ENCODE results near the gene PTX4.
A peak's percentile ranks its signal among the peaks of the same experiment; 100 is the strongest.
"Not testable (repeated sequence)": the region's sequence is repeated elsewhere in the genome, so short reads cannot be mapped to it uniquely, and the experiment has no call there.

The PTX4 gene

GRCh38 chr16:1474796-1475551, 13.8 kb downstream of the PTX4 start, which contains the start of gene CLCN7:
TSS of gene CLCN7 (minus strand) at chr16:1475028. CDS start at chr16:1474974, 54 bp downstream.
- peaks cover 18% of the 10 kb centered on the region for H3K4me1 ChIP-seq (ENCODE audit: control insufficient read depth, insufficient read depth, low read length, poor library complexity, severe bottlenecking)
- peak within 1 kb of the TSS; percentile 66 for H3K4me3 ChIP-seq (ENCODE audit: extremely low read depth, insufficient read depth, low read length, poor library complexity, severe bottlenecking)
- peaks cover 7% of the 10 kb centered on the region for H3K9me3 ChIP-seq (ENCODE audit: control insufficient read depth, low read length)
- 3% methylated on average over 77 to 79 of the region's 99 CpGs for WGBS, 2 experiments (ENCODE audit: insufficient coverage in 2 of 2)
- H3K27ac ChIP-seq (ENCODE audit: low read depth, low read length, severe bottlenecking): peak within 1 kb of the TSS; percentile 81
- peaks cover 5% of the 10 kb centered on the region for H3K36me3 ChIP-seq (ENCODE audit: control insufficient read depth, insufficient read depth, low read length)

DNA sequence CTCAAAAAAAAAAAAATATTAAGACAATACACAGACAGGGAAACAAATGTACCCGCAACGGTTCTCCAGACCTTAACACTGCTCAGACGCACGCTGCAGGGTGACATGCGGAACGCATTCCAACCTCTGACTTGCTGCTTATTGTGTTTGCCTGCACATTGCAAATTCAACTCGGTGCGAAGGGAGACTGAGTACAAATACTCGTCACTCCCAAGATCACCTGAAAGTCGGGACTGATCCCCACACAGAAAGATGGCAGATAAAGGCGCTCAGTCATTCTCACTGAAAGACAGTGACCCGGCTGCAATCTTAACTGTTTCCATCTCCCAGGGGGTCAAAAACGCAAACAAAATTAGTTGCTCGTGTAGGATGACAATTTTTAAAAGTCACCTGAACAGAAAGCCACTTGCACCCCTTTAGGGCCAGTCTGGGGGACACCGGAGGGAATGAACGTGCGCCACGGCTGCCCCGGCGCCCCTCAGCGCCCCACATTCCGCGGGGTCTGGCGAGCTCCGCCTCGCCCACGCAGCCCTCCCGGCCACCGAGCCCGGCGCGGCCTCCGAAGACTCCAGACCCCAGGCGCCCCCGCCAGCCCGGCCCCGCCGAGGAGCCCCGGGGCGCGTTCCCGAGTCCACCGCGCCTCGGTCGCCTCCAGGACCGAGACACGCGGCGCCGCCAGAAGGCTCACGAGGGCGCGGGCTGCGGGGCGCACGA, 14.5 kb downstream of the PTX4 start:
- Histone ChIP-seq H3K36me3 (ENCODE audit: control insufficient read depth, insufficient read depth, low read length) (peaks cover 5% of the 10 kb centered on the region), H3K4me1 (ENCODE audit: control insufficient read depth, insufficient read depth, low read length, poor library complexity, severe bottlenecking) (peaks cover 18% of the 10 kb centered on the region), H3K9me3 (ENCODE audit: control insufficient read depth, low read length) (peaks cover 7% of the 10 kb centered on the region), H3K4me3 (ENCODE audit: extremely low read depth, insufficient read depth, low read length, poor library complexity, severe bottlenecking) (peak overlapping the region; percentile 66), H3K27ac (ENCODE audit: low read depth, low read length, severe bottlenecking) (peak overlapping the region; percentile 81)
- 13 to 15% methylated on average over 50 to 53 of the region's 57 CpGs for WGBS, 2 experiments (ENCODE audit: insufficient coverage in 2 of 2)

GRCh38 chr16:1472974-1473373, 15.8 kb downstream of the PTX4 start:
- 75 to 90% methylated on average over 1 to 2 of the region's 3 CpGs for WGBS, 2 experiments (ENCODE audit: insufficient coverage in 2 of 2)
- peaks cover 7% of the 10 kb centered on the region for H3K9me3 ChIP-seq (ENCODE audit: control insufficient read depth, low read length)
- H3K4me1 ChIP-seq (ENCODE audit: control insufficient read depth, insufficient read depth, low read length, poor library complexity, severe bottlenecking): peaks cover 18% of the 10 kb centered on the region
- H3K27ac ChIP-seq (ENCODE audit: low read depth, low read length, severe bottlenecking): no peak overlapping the region
- H3K36me3 ChIP-seq (ENCODE audit: control insufficient read depth, insufficient read depth, low read length): peaks cover 5% of the 10 kb centered on the region
- H3K4me3 ChIP-seq (ENCODE audit: extremely low read depth, insufficient read depth, low read length, poor library complexity, severe bottlenecking): no peak overlapping the region

DNA sequence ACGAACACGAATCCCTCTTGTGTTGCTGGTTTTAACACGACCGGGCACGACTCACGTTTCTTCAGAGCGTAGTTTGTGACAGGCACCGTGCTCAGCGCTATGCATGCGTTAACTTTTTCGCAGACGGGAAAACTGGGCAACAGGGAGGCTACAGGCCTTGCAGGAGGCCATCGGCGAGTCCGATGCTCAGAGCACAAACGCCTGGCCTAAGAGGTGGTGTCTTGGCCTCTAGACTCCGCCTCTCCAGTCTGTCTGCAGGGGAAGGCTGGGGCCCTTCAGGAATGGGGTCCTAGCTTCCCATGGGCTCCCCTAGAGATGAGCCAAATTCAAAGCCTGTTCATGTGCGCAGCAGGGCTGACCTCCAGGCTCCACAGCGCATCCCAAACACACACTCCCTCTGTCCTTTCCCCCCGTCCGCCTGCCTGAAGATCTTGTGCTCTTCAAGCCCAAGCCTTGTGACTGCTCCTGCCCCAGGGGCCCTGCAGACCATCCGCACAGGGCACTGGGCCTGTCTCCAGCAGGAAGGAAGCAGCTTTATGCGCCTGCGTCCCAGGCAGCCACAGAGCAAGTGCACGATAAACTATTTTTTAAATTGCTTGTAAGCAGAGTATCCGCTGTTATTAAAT, 17.1 kb downstream of the PTX4 start:
- Histone ChIP-seq H3K4me1 (ENCODE audit: control insufficient read depth, insufficient read depth, low read length, poor library complexity, severe bottlenecking) (peaks cover 18% of the 10 kb centered on the region), H3K9me3 (ENCODE audit: control insufficient read depth, low read length) (no peaks in the 10 kb centered on the region), H3K27ac (ENCODE audit: low read depth, low read length, severe bottlenecking) (no peak overlapping the region), H3K36me3 (ENCODE audit: control insufficient read depth, insufficient read depth, low read length) (peaks cover 5% of the 10 kb centered on the region), H3K4me3 (ENCODE audit: extremely low read depth, insufficient read depth, low read length, poor library complexity, severe bottlenecking) (no peak overlapping the region)
- 96 to 97% methylated on average over 24 to 26 of the region's 26 CpGs for WGBS, 2 experiments (ENCODE audit: insufficient coverage in 2 of 2)

DNA sequence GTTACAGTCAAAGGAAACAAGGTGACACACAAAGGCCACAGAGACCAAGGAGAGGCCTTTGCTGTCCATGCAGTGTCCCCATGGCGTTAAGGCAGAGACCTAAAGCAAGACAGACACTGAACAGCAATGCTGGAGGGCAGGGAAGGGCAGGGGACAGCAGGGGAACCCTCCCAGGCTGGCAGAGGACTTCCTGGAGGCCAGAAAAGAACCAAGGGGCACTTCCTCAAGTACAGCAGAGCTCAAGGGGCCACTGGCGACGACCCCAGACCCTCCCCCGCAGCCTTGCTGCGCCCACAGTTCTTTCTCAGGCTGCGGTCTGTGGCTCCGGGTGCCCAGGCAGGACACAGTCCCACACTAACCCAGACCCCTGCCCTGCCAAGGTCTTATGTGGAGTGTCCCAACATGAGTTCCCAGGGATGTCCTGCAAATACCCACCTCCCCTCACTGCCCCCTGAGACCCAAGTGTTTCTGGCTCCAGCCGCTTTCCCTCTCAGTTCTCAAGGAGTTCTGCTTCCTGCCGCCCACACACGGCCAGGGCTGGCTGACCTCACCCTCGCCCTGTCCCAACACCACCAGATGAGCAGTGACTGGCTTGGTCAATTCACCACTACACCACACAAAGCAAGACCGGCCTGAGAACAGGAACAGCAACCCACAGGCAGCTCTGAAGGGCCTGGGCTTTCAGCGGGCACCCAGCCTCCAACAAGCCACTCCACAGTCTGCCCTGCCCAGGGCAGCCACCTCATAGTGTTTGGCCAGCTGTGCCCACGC, 18.1 kb downstream of the PTX4 start:
- peaks cover 5% of the 10 kb centered on the region for H3K36me3 ChIP-seq (ENCODE audit: control insufficient read depth, insufficient read depth, low read length)
- no peaks in the 10 kb centered on the region for H3K9me3 ChIP-seq (ENCODE audit: control insufficient read depth, low read length)
- no peak overlapping the region for H3K4me3 ChIP-seq (ENCODE audit: extremely low read depth, insufficient read depth, low read length, poor library complexity, severe bottlenecking)
- peak overlapping the region; percentile 65 for H3K27ac ChIP-seq (ENCODE audit: low read depth, low read length, severe bottlenecking)
- 88 to 89% methylated on average over 10 to 13 of the region's 14 CpGs for WGBS, 2 experiments (ENCODE audit: insufficient coverage in 2 of 2)
- H3K4me1 ChIP-seq (ENCODE audit: control insufficient read depth, insufficient read depth, low read length, poor library complexity, severe bottlenecking): peaks cover 18% of the 10 kb centered on the region

DNA sequence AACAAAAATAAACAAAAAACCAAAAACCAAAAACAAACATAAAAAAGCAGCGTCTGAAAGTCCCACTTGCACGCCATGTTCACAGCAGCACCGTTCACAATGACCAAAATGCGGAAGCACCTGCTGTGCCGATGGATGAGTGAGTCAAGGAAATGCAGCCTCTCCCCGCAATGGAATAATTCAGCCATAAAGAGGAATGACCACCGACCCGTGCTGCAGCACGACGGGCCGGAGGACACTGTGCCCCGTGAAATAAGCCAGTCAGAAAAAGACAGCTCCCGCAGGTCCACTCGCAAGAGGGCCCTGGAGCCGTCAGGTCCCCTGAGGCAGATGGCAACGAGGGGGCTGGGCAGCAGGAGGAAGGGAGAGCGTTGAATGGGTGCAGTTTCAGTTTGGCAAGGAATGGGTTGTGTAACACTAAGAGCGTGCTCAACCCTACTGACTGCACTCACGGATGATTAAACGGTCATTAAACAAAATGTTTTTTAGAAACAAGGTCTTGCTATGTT, 19.0 kb downstream of the PTX4 start:
- H3K36me3 ChIP-seq (ENCODE audit: control insufficient read depth, insufficient read depth, low read length): peaks cover 5% of the 10 kb centered on the region
- H3K4me3 ChIP-seq (ENCODE audit: extremely low read depth, insufficient read depth, low read length, poor library complexity, severe bottlenecking): no peak overlapping the region
- H3K4me1 ChIP-seq (ENCODE audit: control insufficient read depth, insufficient read depth, low read length, poor library complexity, severe bottlenecking): peaks cover 18% of the 10 kb centered on the region
- no peak overlapping the region for H3K27ac ChIP-seq (ENCODE audit: low read depth, low read length, severe bottlenecking)
- 89 to 92% methylated on average over 19 to 20 of the region's 20 CpGs for WGBS, 2 experiments (ENCODE audit: insufficient coverage in 2 of 2)
- no peaks in the 10 kb centered on the region for H3K9me3 ChIP-seq (ENCODE audit: control insufficient read depth, low read length)

DNA sequence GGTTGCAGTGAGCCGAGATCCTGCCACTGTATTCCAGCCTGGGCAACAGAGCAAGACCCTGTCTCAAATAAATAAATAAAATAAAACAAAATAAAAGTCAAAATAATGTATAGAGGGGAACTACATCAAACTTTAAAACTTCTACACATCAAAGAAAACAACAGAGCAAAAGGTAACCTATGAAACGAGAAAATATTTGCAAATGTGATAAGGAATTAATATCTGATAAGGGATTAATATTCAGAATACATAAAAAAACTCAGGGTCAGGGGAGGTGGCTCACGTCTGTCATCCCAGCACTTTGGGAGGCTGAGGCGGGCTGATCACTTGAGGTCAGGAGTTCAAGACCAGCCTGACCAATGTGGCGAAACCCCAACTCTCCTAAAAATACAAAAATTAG, 19.6 kb downstream of the PTX4 start:
- not testable (repeated sequence) for H3K36me3 ChIP-seq (ENCODE audit: control insufficient read depth, insufficient read depth, low read length); H3K9me3 ChIP-seq (ENCODE audit: control insufficient read depth, low read length); H3K4me3 ChIP-seq (ENCODE audit: extremely low read depth, insufficient read depth, low read length, poor library complexity, severe bottlenecking); H3K27ac ChIP-seq (ENCODE audit: low read depth, low read length, severe bottlenecking)
- peaks cover 18% of the 10 kb centered on the region for H3K4me1 ChIP-seq (ENCODE audit: control insufficient read depth, insufficient read depth, low read length, poor library complexity, severe bottlenecking)
- 76 to 83% methylated on average over 3 of the region's 5 CpGs for WGBS, 2 experiments (ENCODE audit: insufficient coverage in 2 of 2)

- H3K4me3 ChIP-seq (ENCODE audit: extremely low read depth, insufficient read depth, low read length, poor library complexity, severe bottlenecking): no peak overlapping the region
- 90 to 95% methylated on average over 15 to 22 of the region's 22 CpGs for WGBS, 2 experiments (ENCODE audit: insufficient coverage in 2 of 2)
- peaks cover 12% of the 10 kb centered on the region for H3K36me3 ChIP-seq (ENCODE audit: control insufficient read depth, insufficient read depth, low read length)
- H3K27ac ChIP-seq (ENCODE audit: low read depth, low read length, severe bottlenecking): no peak overlapping the region
- no peaks in the 10 kb centered on the region for H3K9me3 ChIP-seq (ENCODE audit: control insufficient read depth, low read length)
- H3K4me1 ChIP-seq (ENCODE audit: control insufficient read depth, insufficient read depth, low read length, poor library complexity, severe bottlenecking): peaks cover 18% of the 10 kb centered on the region
Measured at GRCh38 chr16:1468426-1468810, 20.3 kb downstream of the PTX4 start.

DNA sequence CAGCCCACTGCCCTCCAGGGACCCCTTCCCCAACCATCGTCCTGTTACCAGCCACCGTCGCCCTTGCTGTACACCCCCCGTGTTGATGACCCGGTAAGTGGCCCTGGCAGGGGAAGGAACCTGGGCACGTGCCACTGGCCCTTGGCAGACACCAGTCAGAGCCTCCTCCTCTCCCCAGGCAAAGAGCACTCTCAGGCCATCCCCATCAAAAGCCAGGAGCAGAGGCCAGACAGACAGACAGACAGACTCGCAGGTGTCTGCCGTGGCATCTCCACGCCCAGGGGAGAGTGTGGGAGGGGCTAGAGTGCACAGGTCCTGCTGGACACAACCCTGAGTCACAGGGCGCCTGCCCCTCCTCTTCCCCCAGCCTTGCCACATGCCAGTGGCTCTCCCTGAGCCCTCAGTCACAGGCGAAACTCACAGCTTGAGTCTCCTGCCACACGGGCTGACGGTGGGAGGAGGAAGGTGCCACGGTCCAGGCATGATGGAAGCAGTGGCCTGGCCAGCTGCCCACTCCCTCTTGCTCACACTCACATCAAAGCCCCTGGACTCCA, 21.7 kb downstream of the PTX4 start:
- H3K36me3 ChIP-seq (ENCODE audit: control insufficient read depth, insufficient read depth, low read length): peaks cover 15% of the 10 kb centered on the region
- H3K4me1 ChIP-seq (ENCODE audit: control insufficient read depth, insufficient read depth, low read length, poor library complexity, severe bottlenecking): peaks cover 18% of the 10 kb centered on the region
- no peak overlapping the region for H3K4me3 ChIP-seq (ENCODE audit: extremely low read depth, insufficient read depth, low read length, poor library complexity, severe bottlenecking)
- H3K27ac ChIP-seq (ENCODE audit: low read depth, low read length, severe bottlenecking): no peak overlapping the region
- no peaks in the 10 kb centered on the region for H3K9me3 ChIP-seq (ENCODE audit: control insufficient read depth, low read length)
- WGBS, 2 experiments (ENCODE audit: insufficient coverage in 2 of 2): 92 to 94% methylated on average over 8 to 12 of the region's 14 CpGs

GRCh38 chr16:1466054-1466453, 22.7 kb downstream of the PTX4 start:
- Histone ChIP-seq H3K27ac (ENCODE audit: low read depth, low read length, severe bottlenecking) (no peak overlapping the region), H3K36me3 (ENCODE audit: control insufficient read depth, insufficient read depth, low read length) (peaks cover 15% of the 10 kb centered on the region), H3K4me1 (ENCODE audit: control insufficient read depth, insufficient read depth, low read length, poor library complexity, severe bottlenecking) (peaks cover 11% of the 10 kb centered on the region), H3K9me3 (ENCODE audit: control insufficient read depth, low read length) (no peaks in the 10 kb centered on the region), H3K4me3 (ENCODE audit: extremely low read depth, insufficient read depth, low read length, poor library complexity, severe bottlenecking) (no peak overlapping the region)
- WGBS, 2 experiments (ENCODE audit: insufficient coverage in 2 of 2): 91 to 97% methylated on average over 6 to 14 of the region's 24 CpGs

All from mesodermal cell (in vitro differentiated cells).